H9 (cell line): ENCODE data around the gene PAX3. TPM values are rescaled to one million over a fixed set of nuclear protein-coding genes. Genes with fewer than 3 reads are reported as not detected.

Experiments used
- DNase-seq: peaks from one replicate; pipeline ENCODE4 v3.0.0-alpha.2; 2017
- H2AFZ ChIP-seq: one replicate; pipeline ENCODE4 v1.6.1; 2013; ENCODE audit warnings: mild to moderate bottlenecking, low read length, control low read depth, moderate library complexity
- H2AK5ac ChIP-seq: 2 replicates; pipeline ENCODE4 v1.6.1; 2013; ENCODE audit warnings: low read length, control low read depth, mixed read lengths; ENCODE audit not compliant: insufficient read length
- H2BK120ac ChIP-seq: one replicate; pipeline ENCODE4 v1.6.1; 2013; ENCODE audit warnings: low read depth, mild to moderate bottlenecking, low read length, control low read depth, inconsistent platforms; ENCODE audit not compliant: poor library complexity, severe bottlenecking
- H2BK12ac ChIP-seq: 2 replicates; pipeline ENCODE4 v1.6.1; 2013; ENCODE audit warnings: low read length, control low read depth, mixed read lengths, low read depth; ENCODE audit not compliant: insufficient read length
- H2BK15ac ChIP-seq: 2 replicates; pipeline ENCODE4 v1.6.1; 2013; ENCODE audit warnings: low read depth, low read length, control low read depth
- H2BK20ac ChIP-seq: one replicate; pipeline ENCODE4 v1.6.1; 2013; ENCODE audit warnings: low read depth, mild to moderate bottlenecking, low read length, control low read depth, inconsistent platforms; ENCODE audit not compliant: poor library complexity, severe bottlenecking
- H2BK5ac ChIP-seq: 2 replicates; pipeline ENCODE4 v1.6.1; 2013; ENCODE audit warnings: low read length, control low read depth, mixed read lengths; ENCODE audit not compliant: insufficient read length
- H3K14ac ChIP-seq: 2 replicates; pipeline ENCODE4 v1.6.1; 2013; ENCODE audit warnings: low read length, control low read depth; ENCODE audit not compliant: insufficient read depth
- H3K18ac ChIP-seq: 2 replicates; pipeline ENCODE4 v1.6.1; 2013; ENCODE audit warnings: low read depth, mild to moderate bottlenecking, mixed read lengths, low read length, control low read depth; ENCODE audit not compliant: insufficient read length
- H3K23ac ChIP-seq: 2 replicates; pipeline ENCODE4 v1.6.1; 2013; ENCODE audit warnings: low read length, control low read depth, mixed read lengths, low read depth; ENCODE audit not compliant: insufficient read length
- H3K23me2 ChIP-seq: 2 replicates; pipeline ENCODE4 v1.6.1; 2013; ENCODE audit warnings: low read depth, mild to moderate bottlenecking, mixed read lengths, low read length, control low read depth; ENCODE audit not compliant: insufficient read length, poor library complexity, severe bottlenecking
- H3K27ac ChIP-seq: 2 replicates; pipeline ENCODE4 v1.5.1; 2013; ENCODE audit warnings: low read length, control low read depth, mixed read lengths, low read depth; ENCODE audit not compliant: insufficient read length
- H3K27me3 ChIP-seq: 2 replicates; pipeline ENCODE4 v1.6.1; 2013; ENCODE audit warnings: low read length, control low read depth, inconsistent platforms; ENCODE audit not compliant: insufficient read depth
- H3K4ac ChIP-seq: 2 replicates; pipeline ENCODE4 v1.6.1; 2013; ENCODE audit warnings: low read depth, mild to moderate bottlenecking, control low read depth, inconsistent platforms, low read length, moderate library complexity
- H3K4me1 ChIP-seq: 2 replicates; pipeline ENCODE4 v1.6.1; 2013; ENCODE audit warnings: low read length, control low read depth, inconsistent platforms; ENCODE audit not compliant: insufficient read depth
- H3K4me2 ChIP-seq: 2 replicates; pipeline ENCODE4 v1.6.1; 2013; ENCODE audit warnings: low read length, control low read depth, mixed read lengths; ENCODE audit not compliant: insufficient read length, insufficient read depth
- H3K56ac ChIP-seq: 2 replicates; pipeline ENCODE4 v1.6.1; 2013; ENCODE audit warnings: low read depth, mild to moderate bottlenecking, mixed read lengths, low read length, control low read depth; ENCODE audit not compliant: insufficient read length
- H3K79me1 ChIP-seq: 2 replicates; pipeline ENCODE4 v1.6.1; 2013; ENCODE audit warnings: low read depth, mild to moderate bottlenecking, moderate library complexity, low read length, control low read depth, inconsistent platforms; ENCODE audit not compliant: insufficient read depth, poor library complexity, severe bottlenecking
- H3K79me2 ChIP-seq: 2 replicates; pipeline ENCODE4 v1.6.1; 2013; ENCODE audit warnings: low read length, control low read depth, inconsistent platforms; ENCODE audit not compliant: insufficient read depth
- H3K9ac ChIP-seq: 2 replicates; pipeline ENCODE4 v1.6.1; 2013; ENCODE audit warnings: low read length, control low read depth, mixed read lengths; ENCODE audit not compliant: insufficient read length; ENCODE audit errors: extremely low read depth
- H3K9me3 ChIP-seq: one replicate; pipeline ENCODE4 v1.6.1; 2013; ENCODE audit warnings: low read depth, low read length, inconsistent platforms; ENCODE audit not compliant: control insufficient read depth
- H3T11ph ChIP-seq: one replicate; pipeline ENCODE4 v1.6.1; 2013; ENCODE audit warnings: mild to moderate bottlenecking, low read length, control low read depth, inconsistent platforms
- H4K20me1 ChIP-seq: one replicate; pipeline ENCODE4 v1.6.1; 2013; ENCODE audit not compliant: control insufficient read depth, insufficient read length, insufficient read depth
- H4K5ac ChIP-seq: 2 replicates; pipeline ENCODE4 v1.6.1; 2013; ENCODE audit warnings: low read depth, mild to moderate bottlenecking, mixed read lengths, low read length, control low read depth; ENCODE audit not compliant: insufficient read length
- H4K8ac ChIP-seq: replicated peaks from 2 replicates; pipeline ENCODE4 v1.6.1; 2013; ENCODE audit warnings: low read length, control low read depth, mixed read lengths, low read depth; ENCODE audit not compliant: insufficient read length
- H4K91ac ChIP-seq: 2 replicates; pipeline ENCODE4 v1.6.1; 2013; ENCODE audit warnings: low read depth, mild to moderate bottlenecking, moderate library complexity, mixed read lengths, low read length, control low read depth; ENCODE audit not compliant: insufficient read length
- H3K27ac Mint-ChIP-seq, 3 experiments: 2 replicates in 2 of 3; 3 replicates in 1 of 3; pipeline ENCODE4 v1.8.0; 2020 to 2021; ENCODE audit warnings: mixed read lengths in 3 of 3, mild to moderate bottlenecking in 1 of 3, moderate library complexity in 1 of 3
- H3K27me3 Mint-ChIP-seq: 2 replicates; pipeline ENCODE4 v1.8.0; 2021; ENCODE audit warnings: low read depth, mild to moderate bottlenecking, moderate library complexity, mixed read lengths
- H3K36me3 Mint-ChIP-seq, 3 experiments: 2 replicates in 2 of 3; 3 replicates in 1 of 3; pipeline ENCODE4 v1.8.0; 2020 to 2021; ENCODE audit warnings: low read depth in 3 of 3, mixed read lengths in 3 of 3; ENCODE audit not compliant: insufficient read depth in 1 of 3
- H3K4me1 Mint-ChIP-seq, 2 experiments: 2 replicates each; pipeline ENCODE4 v1.8.0; 2020; ENCODE audit warnings: mixed read lengths in 2 of 2
- H3K4me3 Mint-ChIP-seq, 2 experiments: 2 replicates in 1 of 2; 3 replicates in 1 of 2; pipeline ENCODE4 v1.8.0; 2020 to 2021; ENCODE audit warnings: mild to moderate bottlenecking in 2 of 2, mixed read lengths in 2 of 2, moderate library complexity in 1 of 2
- H3K9me3 Mint-ChIP-seq, 2 experiments: 2 replicates in 1 of 2; 3 replicates in 1 of 2; pipeline ENCODE4 v1.8.0; 2020; ENCODE audit warnings: mild to moderate bottlenecking in 2 of 2, mixed read lengths in 2 of 2, moderate library complexity in 1 of 2
- total RNA-seq: library from RNA; stranded (reverse); gene quantifications from 2 replicates; pipeline ENCODE4 v1.2.1, GENCODE V29; 2021
- TF ChIP-seq, protein P1 (sequence below): fragments of 200-600 bp; sonication (generic); conservative IDR thresholded peaks from 3 replicates; pipeline ENCODE4 v1.8.0; 2021; ENCODE audit warnings: antibody characterized with exemption, mild to moderate bottlenecking

Gene PAX3
- total RNA-seq, 1 experiment from 2014 or later: not detected

DNA sequence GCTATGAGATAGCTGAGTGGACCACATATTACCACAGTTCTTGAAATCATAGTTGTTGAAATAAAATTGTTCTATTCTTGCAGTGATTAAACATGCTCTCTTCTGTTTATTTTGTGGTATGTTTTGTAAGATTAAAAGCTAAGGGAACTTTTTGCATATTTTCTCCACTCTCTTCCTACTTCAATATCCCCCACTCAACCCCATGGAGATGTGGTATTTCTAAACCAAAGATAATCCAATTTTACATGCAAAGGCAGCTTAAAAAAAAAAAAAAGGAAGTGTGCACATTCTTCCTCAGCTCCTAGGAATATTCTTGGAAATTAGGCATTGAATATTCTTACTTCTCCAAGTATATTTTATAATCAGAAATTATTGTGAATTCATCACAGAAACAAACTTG is 15.0 kb upstream of the PAX3 start:
- DNase-seq: no peak
- Histone ChIP-seq H3K79me1 (no peaks in the 10 kb centered on the region), H2BK12ac (no peak overlapping the region), H4K91ac (no peak overlapping the region), H3K9ac (no peak overlapping the region), H3K4me1 (no peaks in the 10 kb centered on the region), H3K23ac (no peak overlapping the region), H3K79me2 (no peaks in the 10 kb centered on the region), H3K23me2 (peaks cover 6% of the 10 kb centered on the region), H3K14ac (no peak overlapping the region), H3K27me3 (peaks cover 77% of the 10 kb centered on the region), H3K56ac (no peak overlapping the region), H3K4ac (no peak overlapping the region), H2BK120ac (no peak overlapping the region), H4K8ac (no peak overlapping the region), H3K18ac (no peak overlapping the region), H2AFZ (no peak overlapping the region), H4K20me1 (no peaks in the 10 kb centered on the region), H4K5ac (no peak overlapping the region), H2BK20ac (no peak overlapping the region), H3K9me3 (no peaks in the 10 kb centered on the region), H3K27ac (no peak overlapping the region), H2BK15ac (no peak overlapping the region), H3T11ph (no peak overlapping the region), H3K4me2 (no peak overlapping the region), H2BK5ac (no peak overlapping the region), H2AK5ac (no peak overlapping the region)
- no peaks in the 10 kb centered on the region; a peak in 1 of 7 replicates for H3K36me3 Mint-ChIP-seq
- peaks cover 100% of the 10 kb centered on the region for H3K27me3 Mint-ChIP-seq
- H3K9me3 Mint-ChIP-seq: peaks cover 2 to 17% of the 10 kb centered on the region in 2 experiments; a peak in 3 of 5 replicates
- TF ChIP-seq, protein P1, sequence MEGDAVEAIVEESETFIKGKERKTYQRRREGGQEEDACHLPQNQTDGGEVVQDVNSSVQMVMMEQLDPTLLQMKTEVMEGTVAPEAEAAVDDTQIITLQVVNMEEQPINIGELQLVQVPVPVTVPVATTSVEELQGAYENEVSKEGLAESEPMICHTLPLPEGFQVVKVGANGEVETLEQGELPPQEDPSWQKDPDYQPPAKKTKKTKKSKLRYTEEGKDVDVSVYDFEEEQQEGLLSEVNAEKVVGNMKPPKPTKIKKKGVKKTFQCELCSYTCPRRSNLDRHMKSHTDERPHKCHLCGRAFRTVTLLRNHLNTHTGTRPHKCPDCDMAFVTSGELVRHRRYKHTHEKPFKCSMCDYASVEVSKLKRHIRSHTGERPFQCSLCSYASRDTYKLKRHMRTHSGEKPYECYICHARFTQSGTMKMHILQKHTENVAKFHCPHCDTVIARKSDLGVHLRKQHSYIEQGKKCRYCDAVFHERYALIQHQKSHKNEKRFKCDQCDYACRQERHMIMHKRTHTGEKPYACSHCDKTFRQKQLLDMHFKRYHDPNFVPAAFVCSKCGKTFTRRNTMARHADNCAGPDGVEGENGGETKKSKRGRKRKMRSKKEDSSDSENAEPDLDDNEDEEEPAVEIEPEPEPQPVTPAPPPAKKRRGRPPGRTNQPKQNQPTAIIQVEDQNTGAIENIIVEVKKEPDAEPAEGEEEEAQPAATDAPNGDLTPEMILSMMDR: no peak
- no peak overlapping the region for H3K4me3 Mint-ChIP-seq
- H3K4me1 Mint-ChIP-seq: peaks cover 8 to 23% of the 10 kb centered on the region in 2 experiments; a peak in 3 of 4 replicates
- no peak overlapping the region for H3K27ac Mint-ChIP-seq
